Measurements from ENCODE around the gene HSP90AA1.

DNA sequence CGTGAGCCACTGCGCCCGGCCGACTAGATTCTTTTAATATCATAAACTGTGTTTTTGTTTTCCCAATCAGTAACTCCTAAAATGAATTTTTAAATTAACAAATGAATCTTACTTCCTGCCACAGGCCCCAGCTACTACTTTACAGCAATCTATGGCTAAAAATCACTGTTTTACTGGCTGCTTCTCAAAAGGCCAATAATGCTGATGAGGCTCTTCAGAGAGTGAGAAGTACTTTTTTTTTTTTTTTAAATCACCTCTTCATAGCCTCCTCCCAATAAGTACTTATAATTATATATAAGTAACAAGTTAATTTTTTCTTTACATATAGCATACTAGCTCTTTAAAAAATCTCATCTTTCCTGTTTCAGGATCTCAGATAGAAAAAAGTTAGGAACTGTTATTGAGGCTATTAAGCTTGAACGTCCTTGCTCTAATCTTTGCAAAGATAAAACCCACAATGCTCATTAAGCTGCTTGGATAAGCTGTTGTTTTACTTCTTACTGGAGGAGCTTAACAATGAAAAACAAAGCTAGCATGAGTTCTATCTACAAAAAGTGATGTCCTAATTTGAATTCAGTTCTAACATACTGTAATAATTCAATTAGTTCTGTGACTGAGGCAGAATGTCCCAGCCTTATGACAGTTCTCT lies 40.1 kb upstream of the HSP90AA1 start:
- TF ChIP-seq, protein P1, sequence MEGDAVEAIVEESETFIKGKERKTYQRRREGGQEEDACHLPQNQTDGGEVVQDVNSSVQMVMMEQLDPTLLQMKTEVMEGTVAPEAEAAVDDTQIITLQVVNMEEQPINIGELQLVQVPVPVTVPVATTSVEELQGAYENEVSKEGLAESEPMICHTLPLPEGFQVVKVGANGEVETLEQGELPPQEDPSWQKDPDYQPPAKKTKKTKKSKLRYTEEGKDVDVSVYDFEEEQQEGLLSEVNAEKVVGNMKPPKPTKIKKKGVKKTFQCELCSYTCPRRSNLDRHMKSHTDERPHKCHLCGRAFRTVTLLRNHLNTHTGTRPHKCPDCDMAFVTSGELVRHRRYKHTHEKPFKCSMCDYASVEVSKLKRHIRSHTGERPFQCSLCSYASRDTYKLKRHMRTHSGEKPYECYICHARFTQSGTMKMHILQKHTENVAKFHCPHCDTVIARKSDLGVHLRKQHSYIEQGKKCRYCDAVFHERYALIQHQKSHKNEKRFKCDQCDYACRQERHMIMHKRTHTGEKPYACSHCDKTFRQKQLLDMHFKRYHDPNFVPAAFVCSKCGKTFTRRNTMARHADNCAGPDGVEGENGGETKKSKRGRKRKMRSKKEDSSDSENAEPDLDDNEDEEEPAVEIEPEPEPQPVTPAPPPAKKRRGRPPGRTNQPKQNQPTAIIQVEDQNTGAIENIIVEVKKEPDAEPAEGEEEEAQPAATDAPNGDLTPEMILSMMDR (IDR thresholded peaks at IDR 0.05): no peak
- no peak for TF ChIP-seq POLR2A (IDR thresholded peaks at IDR 0.05)

All from esophagus squamous epithelium (tissue), 4 donors.